Measurements from ENCODE around the gene ZNF417.
"Not testable (repeated sequence)": the region's sequence is repeated elsewhere in the genome, so short reads cannot be mapped to it uniquely, and the experiment has no call there.

The ZNF417 gene

GRCh38 chr19:57916168-57916995 is at the start of gene ZNF417:
ZNF417 (minus strand) TSS chr19:57916592; CDS start chr19:57916411, 181 bp downstream.
- peak; percentile 90 for DNase-seq (ENCODE audit: low spot score)

DNA sequence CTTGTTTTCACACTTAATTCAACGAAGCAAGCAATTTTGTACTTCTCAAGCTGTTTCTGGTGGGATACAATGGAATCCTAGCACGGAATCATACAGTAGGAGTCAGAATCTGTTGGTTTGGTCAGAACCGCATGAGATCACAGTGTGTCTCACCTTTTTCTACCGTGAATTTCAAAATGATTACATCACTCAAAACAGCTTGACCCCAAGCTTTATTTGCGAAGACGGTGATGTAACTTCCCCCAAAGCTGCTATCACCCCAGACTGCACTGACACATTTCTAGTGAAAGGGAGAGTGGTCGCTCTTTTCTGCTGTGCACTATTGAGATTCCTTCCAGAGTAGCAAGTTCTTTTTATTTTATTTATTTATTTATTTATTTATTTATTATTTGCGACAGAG is 48.4 kb upstream of the ZNF417 start:
- DNase-seq (ENCODE audit: low spot score), result no peak

GRCh38 chr19:57961785-57962184 is 45.4 kb upstream of the ZNF417 start:
- DNase-seq (ENCODE audit: low spot score), result no peak

DNA sequence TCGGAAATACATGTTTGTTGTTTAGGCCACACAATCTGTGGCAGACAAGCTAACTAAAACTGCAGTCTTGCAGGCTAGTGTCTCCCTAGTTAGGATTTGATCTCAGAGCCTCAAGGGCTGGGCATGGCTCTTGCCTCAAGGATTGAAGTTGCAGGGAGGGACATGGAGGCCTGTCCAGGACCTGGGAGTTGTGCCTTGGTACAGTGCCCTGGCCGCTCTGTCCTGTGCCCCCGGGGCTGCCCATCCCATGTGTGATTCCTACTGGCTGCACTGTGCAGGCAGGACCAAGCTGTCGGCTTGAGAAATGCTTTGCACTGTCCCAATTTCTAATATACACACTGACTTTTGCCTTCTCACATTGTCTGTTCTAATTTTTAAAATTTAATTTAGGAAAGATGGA is 38.6 kb upstream of the ZNF417 start:
- DNase-seq (ENCODE audit: low spot score), result no peak

DNA sequence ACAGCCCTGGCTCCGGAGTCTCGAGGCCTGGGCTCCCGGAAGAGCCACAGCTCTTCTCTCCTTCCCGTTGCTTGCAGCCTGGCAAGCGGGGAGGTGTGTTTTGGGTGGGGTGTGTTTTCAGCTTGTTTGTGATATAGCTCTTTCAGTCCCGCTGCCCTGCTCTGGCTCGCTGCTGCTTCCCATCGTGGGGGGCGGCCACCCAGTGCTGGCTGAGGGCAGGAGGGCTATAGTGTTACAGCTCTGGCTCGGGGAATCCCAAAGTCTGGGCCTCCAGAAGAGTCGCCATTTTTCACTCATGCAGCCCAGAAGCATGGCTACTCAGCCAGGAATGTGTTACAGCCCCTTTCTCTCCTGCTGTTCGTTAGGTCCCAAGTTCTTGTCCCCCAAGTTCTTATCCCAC is 33.3 kb upstream of the ZNF417 start:
- no peak for DNase-seq (ENCODE audit: low spot score)

DNA sequence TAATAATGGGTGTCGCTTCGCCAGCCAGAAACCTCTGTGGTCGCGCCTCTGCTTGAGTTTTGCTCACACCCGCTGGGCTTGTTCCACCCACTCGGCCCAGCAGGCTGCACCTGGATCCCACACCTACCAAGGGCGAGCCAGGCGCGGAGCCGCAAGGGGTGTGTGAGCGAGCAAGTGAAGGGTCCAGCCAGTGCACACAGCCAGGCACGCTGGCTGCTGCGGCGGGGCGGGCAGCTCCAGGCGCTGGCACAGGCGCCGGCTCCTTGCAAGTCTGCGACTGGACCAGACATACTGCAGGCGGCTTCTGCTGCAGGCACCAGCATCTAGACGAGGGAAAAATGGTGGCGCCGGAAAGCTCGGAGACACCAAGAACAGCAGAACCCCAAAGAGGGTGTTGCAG is 32.9 kb upstream of the ZNF417 start:
- no peak for DNase-seq (ENCODE audit: low spot score)

GRCh38 chr19:57947419-57948134 is 31.2 kb upstream of the ZNF417 start, which contains the start of gene ZNF256:
ZNF256 (minus strand) TSS chr19:57947706; CDS start chr19:57947474, 232 bp downstream.
- DNase-seq (ENCODE audit: low spot score), result peak; percentile 98

GRCh38 chr19:57947088-57947418 is 30.7 kb upstream of the ZNF417 start:
- DNase-seq (ENCODE audit: low spot score), result no peak

- DNase-seq (ENCODE audit: low spot score), result no peak
Observed at GRCh38 chr19:57946316-57946715, 29.9 kb upstream of the ZNF417 start.

DNA sequence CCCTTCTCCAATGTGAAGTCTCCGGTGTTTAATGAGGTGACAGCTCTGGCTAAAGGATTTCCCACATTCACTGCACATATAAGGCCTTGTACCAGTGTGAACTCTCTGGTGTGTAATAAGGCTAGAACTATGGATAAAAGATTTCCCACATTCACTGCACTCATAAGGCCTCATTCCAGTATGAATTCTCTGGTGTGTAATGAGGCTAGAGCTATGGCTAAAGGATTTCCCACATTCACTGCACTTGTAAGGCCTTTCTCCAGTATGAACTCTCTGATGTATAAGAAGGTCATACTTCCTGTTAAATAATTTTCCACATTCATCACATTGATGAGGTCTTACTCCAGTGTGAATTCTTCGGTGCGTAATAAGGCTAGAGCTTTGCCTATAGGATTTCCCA is 25.2 kb upstream of the ZNF417 start:
- DNase-seq (ENCODE audit: low spot score), result no peak

DNA sequence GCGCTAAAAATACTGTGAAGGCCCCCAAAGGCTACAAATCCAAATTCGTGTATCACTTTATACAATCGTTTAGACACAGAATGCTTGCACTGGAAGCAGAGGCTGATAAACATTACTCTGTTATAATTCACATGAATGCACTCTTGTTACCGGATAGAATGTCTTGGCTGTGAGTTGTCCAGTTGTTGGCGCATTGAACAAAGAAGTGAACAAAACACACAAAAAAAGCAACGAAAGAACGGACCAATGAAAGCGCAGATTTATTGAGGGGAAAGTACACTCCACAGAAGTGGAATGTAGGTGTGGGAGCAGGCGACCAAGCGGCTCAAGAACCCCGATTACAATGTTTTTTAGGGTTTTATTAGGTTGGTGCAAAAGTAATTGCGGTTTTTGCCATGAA is 19.3 kb upstream of the ZNF417 start:
- no peak for DNase-seq (ENCODE audit: low spot score)

GRCh38 chr19:57934820-57935665 is 18.7 kb upstream of the ZNF417 start, which contains the start of gene ZNF418:
ZNF418 (minus strand) TSS chr19:57935402; CDS start chr19:57933822, 1,580 bp downstream.
- DNase-seq (ENCODE audit: low spot score), result peak; percentile 83

DNA sequence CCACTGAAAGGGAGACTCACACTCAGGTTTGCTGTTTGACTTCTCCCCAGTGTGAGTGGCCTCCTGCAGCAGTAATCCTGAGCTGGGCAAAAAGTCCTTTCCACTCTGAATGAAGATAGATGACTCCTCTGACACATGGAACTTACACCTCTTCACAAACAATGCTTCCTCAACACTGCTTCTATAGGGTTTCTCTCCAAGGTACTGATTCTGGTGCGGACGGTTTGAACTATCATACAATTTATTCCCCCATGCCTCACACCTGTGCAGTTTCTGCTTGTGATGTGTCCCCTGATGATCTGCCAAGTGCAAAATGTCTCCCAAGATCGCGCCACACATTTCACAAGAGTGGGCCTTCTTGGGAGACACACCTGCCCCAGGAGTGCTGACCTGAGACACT is 11.2 kb upstream of the ZNF417 start:
- DNase-seq (ENCODE audit: low spot score), result no peak

GRCh38 chr19:57914531-57914930 is 1.9 kb downstream of the ZNF417 start:
- DNase-seq (ENCODE audit: low spot score), result no peak

DNA sequence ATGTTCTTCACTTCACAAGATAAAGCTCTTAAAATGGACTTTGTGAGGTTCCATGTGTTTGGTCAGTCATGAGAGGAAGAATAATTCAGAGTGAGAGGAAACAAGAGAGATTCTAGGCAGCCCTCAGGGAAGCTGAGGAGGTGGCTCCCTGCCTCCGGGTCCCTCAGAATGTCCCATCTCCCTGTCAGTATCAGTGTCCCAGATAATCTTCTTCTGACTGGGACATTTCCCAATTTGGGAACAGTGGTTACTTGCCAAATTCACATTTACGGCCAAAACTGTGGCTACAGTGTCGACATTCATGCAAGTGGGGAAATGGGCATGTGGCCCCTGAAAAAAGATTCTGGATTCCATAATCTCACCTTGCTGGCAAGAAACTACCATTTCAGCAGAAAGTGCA is 9.0 kb downstream of the ZNF417 start:
- no peak for DNase-seq (ENCODE audit: low spot score)

- DNase-seq (ENCODE audit: low spot score), result no peak
Observed at GRCh38 chr19:57905258-57905657, 11.1 kb downstream of the ZNF417 start.

DNA sequence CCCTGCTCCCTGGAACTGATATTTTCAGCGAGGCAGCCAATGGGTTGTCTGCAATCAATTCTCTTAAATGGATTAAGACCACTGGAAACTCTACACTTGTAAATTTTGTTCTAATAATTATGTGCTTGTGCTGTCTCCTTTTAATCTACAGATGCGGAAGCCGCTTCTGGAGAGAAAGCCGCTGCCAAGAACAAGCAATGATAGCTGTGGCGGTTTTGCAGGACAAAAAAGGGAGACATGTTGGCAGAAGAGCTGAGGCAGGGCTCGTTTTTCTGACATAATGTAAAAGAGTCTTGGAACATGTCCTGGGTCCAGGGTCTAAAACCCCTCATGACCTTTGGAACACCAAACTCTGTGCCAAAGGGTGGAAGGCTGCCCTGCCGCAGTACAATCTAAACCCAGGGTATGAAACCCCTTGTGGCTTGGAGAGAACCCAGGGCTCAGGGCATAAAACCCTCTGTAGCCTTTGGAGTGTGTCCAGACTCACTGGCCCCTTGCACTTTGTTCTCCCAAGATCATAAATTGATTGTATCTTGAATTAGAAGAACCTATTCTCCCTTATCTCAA is 12.7 kb downstream of the ZNF417 start:
- no peak for DNase-seq (ENCODE audit: low spot score)

GRCh38 chr19:57900311-57900710 is 16.1 kb downstream of the ZNF417 start:
- DNase-seq (ENCODE audit: low spot score), result no peak

- DNase-seq (ENCODE audit: low spot score), result not testable (repeated sequence)
Observed at GRCh38 chr19:57890706-57891105, 25.7 kb downstream of the ZNF417 start.

DNA sequence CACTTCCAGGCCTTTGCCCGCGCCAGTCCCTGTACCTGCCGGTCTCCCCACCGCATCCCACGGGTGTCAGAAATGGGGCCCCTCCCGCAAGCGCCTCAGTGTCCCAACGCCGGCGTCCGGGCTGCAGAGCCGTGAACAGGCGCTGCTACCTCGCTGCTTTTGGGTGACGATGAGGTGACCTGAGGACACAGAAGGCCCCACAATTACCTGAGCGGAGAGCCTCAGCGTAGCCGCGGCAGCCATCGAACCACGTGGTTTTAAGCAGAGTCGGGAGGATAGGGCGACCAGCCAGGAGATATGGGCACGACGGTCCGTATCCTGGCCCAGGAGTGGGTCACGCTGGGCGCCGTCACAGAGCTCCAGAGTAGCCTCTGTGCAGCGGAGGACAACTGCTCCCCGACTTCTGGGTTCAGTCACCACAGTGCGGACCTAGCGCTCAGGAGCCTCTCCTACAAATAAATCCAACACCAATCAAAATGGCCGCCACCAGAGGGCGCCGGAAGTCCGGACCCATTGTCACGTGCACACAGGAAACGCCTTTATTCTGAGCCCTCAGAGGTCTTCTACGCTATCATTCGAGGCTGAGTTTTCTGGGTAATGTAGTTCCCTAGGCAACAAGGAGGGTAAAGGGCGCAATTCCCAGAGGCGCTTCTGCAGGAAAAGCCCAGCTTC is 27.7 kb downstream of the ZNF417 start, which contains the start of gene ZNF814:
ZNF814 (minus strand) TSS at position 478 of the 672 bp plus-strand sequence; CDS start at position 243, 235 bp downstream.
- peak; percentile 91 for DNase-seq (ENCODE audit: low spot score)

- DNase-seq (ENCODE audit: low spot score), result no peak
Observed at GRCh38 chr19:57888107-57888559, 28.3 kb downstream of the ZNF417 start.
